HCT116 (cell line): ENCODE measurements around the gene CCM2. TPM values are rescaled to one million over a fixed set of nuclear protein-coding genes. Genes with fewer than 3 reads are reported as not detected.
"Not testable (repeated sequence)": the region's sequence is repeated elsewhere in the genome, so short reads cannot be mapped to it uniquely, and the experiment has no call there.

ENCODE experiments used
- ATAC-seq: fragments of 200-7000 bp; cut with Tn5 transposase; 2 replicates; pipeline ENCODE4 v1.9.1; 2020; ENCODE audit warnings: mild to moderate bottlenecking, moderate library complexity
- BruUV-seq: library from RNA; stranded (reverse); fragments of 400-500 nt; replicated peaks from 2 replicates; lab custom pipeline; 2021; lab: Mats Ljungman, UMichigan
- CTCF ChIA-PET: fragments of 300-600 bp; sonication (Branson Sonifier 250); formaldehyde crosslinking; loops from one replicate; lab custom pipeline; 2021; ENCODE audit warnings: antibody characterized with exemption; lab: Charles Lee
- POLR2A ChIA-PET: fragments of 300-600, 350-600 bp; sonication (Branson Sonifier 250); formaldehyde crosslinking; loops from one replicate; lab custom pipeline; 2021; ENCODE audit warnings: antibody characterized with exemption; lab: Charles Lee
- RAD21 ChIA-PET, 2 experiments: fragments of 300-600 bp; sonication (Branson Sonifier 250); formaldehyde crosslinking; loops; one replicate each; lab custom pipeline; 2023; ENCODE audit warnings: low total read pairs in 2 of 2; ENCODE audit not compliant: uncharacterized antibody in 2 of 2, unreplicated experiment in 2 of 2, low non-redundant PET in 1 of 2; lab: Charles Lee
- DNase-seq: peaks from one replicate; pipeline ENCODE4 v3.0.0-alpha.2; 2010; ENCODE audit warnings: low read depth, low spot score
- H2AFZ ChIP-seq: fragments of 200-600 bp; shearing (Covaris generic), sonication (generic); 2 replicates; pipeline ENCODE4 v1.6.1; 2017; ENCODE audit warnings: low read depth, mixed run types, mixed read lengths, antibody characterized with exemption, low read length; ENCODE audit not compliant: poor library complexity, severe bottlenecking
- H3K27ac ChIP-seq: 2 replicates; pipeline ENCODE4 v1.5.1; 2012; ENCODE audit warnings: low read depth, low read length
- H3K27me3 ChIP-seq: fragments of 200-600 bp; sonication (generic); 2 replicates; pipeline ENCODE4 v1.6.1; 2016; ENCODE audit warnings: mixed run types, low read length, mixed read lengths; ENCODE audit not compliant: insufficient read depth
- H3K36me3 ChIP-seq, 2 experiments: fragments of 200-500 bp in 1 of 2; fragments of 200-600 bp in 1 of 2; sonication (Bioruptor generic) in 1 of 2; sonication (generic) in 1 of 2; 2 replicates each; pipeline versions ENCODE4 v1.5.1 to v1.6.1; 2014 to 2016; ENCODE audit warnings: low read length in 2 of 2, inconsistent platforms in 1 of 2, mixed read lengths in 1 of 2, mixed run types in 1 of 2; ENCODE audit not compliant: insufficient read depth in 2 of 2, control insufficient read depth in 1 of 2
- H3K4me1 ChIP-seq, 2 experiments: fragments of 200-600 bp in 1 of 2; sonication (generic) in 1 of 2; 2 replicates each; pipeline versions ENCODE4 v1.5.1 to v1.6.1; 2012 to 2017; ENCODE audit warnings: low read length in 2 of 2, inconsistent platforms in 1 of 2, mild to moderate bottlenecking in 1 of 2, mixed read lengths in 1 of 2, mixed run types in 1 of 2, moderate library complexity in 1 of 2; ENCODE audit not compliant: insufficient read depth in 2 of 2, control insufficient read depth in 1 of 2
- H3K4me2 ChIP-seq: fragments of 200-600 bp; sonication (generic); 2 replicates; pipeline ENCODE4 v1.6.1; 2017; ENCODE audit warnings: mixed run types, low read length, mixed read lengths
- H3K4me3 ChIP-seq, 2 experiments: fragments of 200-600 bp in 1 of 2; sonication (generic) in 1 of 2; replicated peaks in 1 of 2; 2 replicates each; pipeline ENCODE4 v1.5.1; 2011 to 2016; ENCODE audit warnings: low read length in 2 of 2, control low read depth in 1 of 2, low read depth in 1 of 2, mild to moderate bottlenecking in 1 of 2, mixed read lengths in 1 of 2, mixed run types in 1 of 2
- H3K79me2 ChIP-seq: fragments of 200-600 bp; sonication (generic); 2 replicates; pipeline ENCODE4 v1.6.1; 2017; ENCODE audit warnings: mild to moderate bottlenecking, mixed run types, low read length, moderate library complexity, mixed read lengths; ENCODE audit not compliant: insufficient read depth
- H3K9ac ChIP-seq: fragments of 200-600 bp; sonication (generic); 2 replicates; pipeline ENCODE4 v1.6.1; 2016; ENCODE audit warnings: low read length, mixed read lengths
- H3K9me2 ChIP-seq: fragments of 200-600 bp; sonication (generic), shearing (Covaris generic); 2 replicates; pipeline ENCODE4 v1.6.1; 2017; ENCODE audit warnings: mixed run types, mild to moderate bottlenecking, moderate library complexity; ENCODE audit not compliant: insufficient read depth
- H3K9me3 ChIP-seq, 2 experiments: fragments of 200-500 bp in 1 of 2; fragments of 200-600 bp in 1 of 2; sonication (Bioruptor generic) in 1 of 2; sonication (generic) in 1 of 2; 2 replicates each; pipeline ENCODE4 v1.6.1; 2014 to 2017; ENCODE audit warnings: low read length in 2 of 2, mixed read lengths in 2 of 2, inconsistent platforms in 1 of 2, low read depth in 1 of 2, mild to moderate bottlenecking in 1 of 2, mixed run types in 1 of 2, moderate library complexity in 1 of 2; ENCODE audit not compliant: control insufficient read depth in 1 of 2, insufficient read depth in 1 of 2
- H4K20me1 ChIP-seq: fragments of 200-600 bp; sonication (generic), shearing (Covaris generic); 2 replicates; pipeline ENCODE4 v1.6.1; 2017; ENCODE audit warnings: mixed run types, mild to moderate bottlenecking, moderate library complexity; ENCODE audit not compliant: insufficient read depth
- CEBPB ChIP-seq: IDR thresholded peaks from 2 replicates; pipeline ENCODE4 v1.6.1; 2012; ENCODE audit warnings: low read depth
- POLR2A ChIP-seq: IDR thresholded peaks from 2 replicates; pipeline ENCODE4 v1.7.0; 2011; ENCODE audit warnings: borderline replicate concordance; ENCODE audit not compliant: insufficient read depth, insufficient read length; ENCODE audit errors: extremely low read depth
- POLR2AphosphoS5 ChIP-seq: IDR thresholded peaks from 2 replicates; pipeline ENCODE4 v1.6.1; 2011; ENCODE audit warnings: mild to moderate bottlenecking, low read depth, low read length, moderate library complexity
- RAD21 ChIP-seq: IDR thresholded peaks from 2 replicates; pipeline ENCODE4 v1.6.1; 2012; ENCODE audit warnings: low read depth, mild to moderate bottlenecking
- SIN3A ChIP-seq: IDR thresholded peaks from 2 replicates; pipeline ENCODE4 v1.6.1; 2012; ENCODE audit warnings: low read depth
- SP1 ChIP-seq: IDR thresholded peaks from 2 replicates; pipeline ENCODE4 v1.6.1; 2012; ENCODE audit warnings: low read depth
- SRF ChIP-seq: IDR thresholded peaks from 2 replicates; pipeline ENCODE4 v1.6.1; 2012; ENCODE audit warnings: low read depth
- TCF7L2 ChIP-seq: IDR thresholded peaks from 2 replicates; pipeline ENCODE4 v1.7.0; 2011; ENCODE audit warnings: borderline replicate concordance, inconsistent platforms; ENCODE audit not compliant: insufficient read depth, insufficient read length; ENCODE audit errors: extremely low read depth
- YY1 ChIP-seq: IDR thresholded peaks from 2 replicates; pipeline ENCODE4 v1.6.1; 2011; ENCODE audit warnings: low read length, low read depth, moderate library complexity, mild to moderate bottlenecking; ENCODE audit not compliant: insufficient replicate concordance; ENCODE audit errors: extremely low read depth
- ZFX ChIP-seq: fragments of 450-650 bp; IDR thresholded peaks from 2 replicates; pipeline ENCODE4 v1.6.1; 2017
- ZNF274 ChIP-seq: fragments of 200-500 bp; sonication (Bioruptor generic); IDR thresholded peaks from 2 replicates; pipeline ENCODE4 v1.6.1; 2014; ENCODE audit warnings: mild to moderate bottlenecking, low read depth, low read length, inconsistent platforms
- intact Hi-C: fragments of 100-400 bp; cut with micrococcal nuclease; formaldehyde crosslinking; loops from 2 replicates; pipeline ENCODE4 v1.10.0; 2022
- total RNA-seq: library from RNA; stranded (reverse); gene quantifications from one replicate; pipeline ENCODE4 v1.2.1, GENCODE V29; 2021; ENCODE audit not compliant: unreplicated experiment
- TF ChIP-seq, protein P1 (sequence below): IDR thresholded peaks from 2 replicates; pipeline ENCODE4 v1.6.1; 2012
- TF ChIP-seq, protein P2 (sequence below): IDR thresholded peaks from 2 replicates; pipeline ENCODE4 v1.6.1; 2011; ENCODE audit warnings: mild to moderate bottlenecking, low read length, moderate library complexity; ENCODE audit not compliant: insufficient replicate concordance; ENCODE audit errors: extremely low read depth

CCM2 gene
- total RNA-seq, 1 experiment from 2014 or later = 34.4 TPM

- CTCF ChIA-PET = interaction anchor here (1.9 kb wide), 1 partner anchor 146 kb away, joined by 5 read pairs; no protein-coding TSS in a partner anchor
- BruUV-seq = no TSS peak
- H3K27ac ChIP-seq = no peak overlapping the region
Measured at GRCh38 chr7:44990109-44991023, 9.6 kb upstream of the CCM2 start.

GRCh38 chr7:44992004-44992795 is 7.8 kb upstream of the CCM2 start:
- intact Hi-C loops, H3K27ac ChIP-seq, ATAC-seq, H3K4me3 ChIP-seq, DNase-seq, BruUV-seq, H3K79me2 ChIP-seq, H3K9me2 ChIP-seq, CTCF ChIA-PET, H4K20me1 ChIP-seq, POLR2A ChIA-PET, H3K4me2 ChIP-seq, RAD21 ChIA-PET, H3K9me3 ChIP-seq, H3K27me3 ChIP-seq, H3K36me3 ChIP-seq, H3K9ac ChIP-seq, H2AFZ ChIP-seq: not testable (repeated sequence)
- H3K4me1 ChIP-seq = peaks cover 4 to 17% of the 10 kb centered on the region in 2 experiments; a peak in 3 of 4 replicates

More at GRCh38 chr7:44990109-44991023, 9.6 kb upstream of the CCM2 start:
- H4K20me1 ChIP-seq = no peaks in the 10 kb centered on the region
- H3K9me2 ChIP-seq = no peaks in the 10 kb centered on the region
- peaks cover 0 to 8% of the 10 kb centered on the region in 2 experiments; a peak in 1 of 4 replicates for H3K36me3 ChIP-seq
- no peak overlapping the region for H3K9ac ChIP-seq
- no peak overlapping the region for H3K4me2 ChIP-seq
- intact Hi-C loops = no loop called here
- ATAC-seq = no peak
- POLR2A ChIA-PET = no interaction called here
- H3K79me2 ChIP-seq = peaks cover 11% of the 10 kb centered on the region
- no peak overlapping the region for H3K4me3 ChIP-seq
- H3K27me3 ChIP-seq = no peaks in the 10 kb centered on the region
- no peak overlapping the region for H2AFZ ChIP-seq
- H3K9me3 ChIP-seq = no peaks in the 10 kb centered on the region
- DNase-seq = no peak
- peaks cover 4 to 24% of the 10 kb centered on the region in 2 experiments; a peak in 3 of 4 replicates for H3K4me1 ChIP-seq
- RAD21 ChIA-PET = no interaction called here
- TF ChIP-seq, protein P1, sequence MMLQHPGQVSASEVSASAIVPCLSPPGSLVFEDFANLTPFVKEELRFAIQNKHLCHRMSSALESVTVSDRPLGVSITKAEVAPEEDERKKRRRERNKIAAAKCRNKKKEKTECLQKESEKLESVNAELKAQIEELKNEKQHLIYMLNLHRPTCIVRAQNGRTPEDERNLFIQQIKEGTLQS = no peak
- TF ChIP-seq, protein P2, sequence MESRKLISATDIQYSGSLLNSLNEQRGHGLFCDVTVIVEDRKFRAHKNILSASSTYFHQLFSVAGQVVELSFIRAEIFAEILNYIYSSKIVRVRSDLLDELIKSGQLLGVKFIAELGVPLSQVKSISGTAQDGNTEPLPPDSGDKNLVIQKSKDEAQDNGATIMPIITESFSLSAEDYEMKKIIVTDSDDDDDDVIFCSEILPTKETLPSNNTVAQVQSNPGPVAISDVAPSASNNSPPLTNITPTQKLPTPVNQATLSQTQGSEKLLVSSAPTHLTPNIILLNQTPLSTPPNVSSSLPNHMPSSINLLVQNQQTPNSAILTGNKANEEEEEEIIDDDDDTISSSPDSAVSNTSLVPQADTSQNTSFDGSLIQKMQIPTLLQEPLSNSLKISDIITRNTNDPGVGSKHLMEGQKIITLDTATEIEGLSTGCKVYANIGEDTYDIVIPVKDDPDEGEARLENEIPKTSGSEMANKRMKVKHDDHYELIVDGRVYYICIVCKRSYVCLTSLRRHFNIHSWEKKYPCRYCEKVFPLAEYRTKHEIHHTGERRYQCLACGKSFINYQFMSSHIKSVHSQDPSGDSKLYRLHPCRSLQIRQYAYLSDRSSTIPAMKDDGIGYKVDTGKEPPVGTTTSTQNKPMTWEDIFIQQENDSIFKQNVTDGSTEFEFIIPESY = no peak
- TF ChIP-seq ZFX (no peak), SP1 (no peak), YY1 (no peak), POLR2AphosphoS5 (no peak), SIN3A (no peak), CEBPB (no peak), POLR2A (no peak), SRF (no peak), TCF7L2 (no peak), ZNF274 (no peak), RAD21 (no peak)
